Immature natural killer cell (primary cell): Measurements from ENCODE around the gene CDCA5. TPM values are rescaled to one million over a fixed set of nuclear protein-coding genes. Genes with fewer than 3 reads are reported as not detected.
A peak's percentile ranks its signal among the peaks of the same experiment; 100 is the strongest.

Experiments
- DNase-seq, 3 donors: peaks; one replicate each; pipeline ENCODE4 v3.0.0; 2022; ENCODE audit warnings: mixed read lengths in 1 of 3
- H3K27ac Mint-ChIP-seq, 6 donors: one replicate each; pipeline ENCODE4 v1.8.0; 2020; ENCODE audit warnings: mixed read lengths in 6 of 6, mild to moderate bottlenecking in 5 of 6, inconsistent platforms in 4 of 6, moderate library complexity in 3 of 6
- H3K27me3 Mint-ChIP-seq, 3 donors: one replicate each; pipeline ENCODE4 v1.8.0; 2020 to 2021; ENCODE audit warnings: low read depth in 3 of 3, mild to moderate bottlenecking in 3 of 3, mixed read lengths in 3 of 3, moderate library complexity in 3 of 3, inconsistent platforms in 1 of 3
- H3K36me3 Mint-ChIP-seq, 3 donors: one replicate each; pipeline ENCODE4 v1.8.0; 2020; ENCODE audit warnings: mixed read lengths in 3 of 3, inconsistent platforms in 2 of 3, mild to moderate bottlenecking in 2 of 3
- H3K4me1 Mint-ChIP-seq, 2 donors: one replicate each; pipeline ENCODE4 v1.8.0; 2020; ENCODE audit warnings: inconsistent platforms in 2 of 2, mild to moderate bottlenecking in 2 of 2, mixed read lengths in 2 of 2, moderate library complexity in 1 of 2
- H3K4me3 Mint-ChIP-seq, 5 donors: one replicate each; pipeline ENCODE4 v1.8.0; 2020; ENCODE audit warnings: mild to moderate bottlenecking in 5 of 5, mixed read lengths in 5 of 5, inconsistent platforms in 3 of 5, moderate library complexity in 3 of 5
- H3K9me3 Mint-ChIP-seq, 6 donors: one replicate each; pipeline ENCODE4 v1.8.0; 2020; ENCODE audit warnings: mild to moderate bottlenecking in 6 of 6, mixed read lengths in 6 of 6, inconsistent platforms in 4 of 6, moderate library complexity in 3 of 6
- polyA plus RNA-seq, 3 donors: library from polyadenylated mRNA; unstranded; fragments of 300-500 nt; fragmentation: Illumina TruSeq; gene quantifications; one replicate each; pipeline ENCODE4 v1.2.3, GENCODE V29; 2021

Gene CDCA5
- polyA plus RNA-seq, 3 donors from 2014 or later = 1.8 to 2.9 (median 2.4) TPM

GRCh38 chr11:65066315-65066714 lies 17.5 kb downstream of the CDCA5 start:
- H3K27ac Mint-ChIP-seq = no peak overlapping the region
- no peak for DNase-seq
- no peaks in the 10 kb centered on the region for H3K9me3 Mint-ChIP-seq
- H3K4me3 Mint-ChIP-seq = no peak overlapping the region
- H3K4me1 Mint-ChIP-seq = no peaks in the 10 kb centered on the region
- no peaks in the 10 kb centered on the region for H3K36me3 Mint-ChIP-seq
- peaks cover 0 to 2% (median 0%) of the 10 kb centered on the region in 3 donors for H3K27me3 Mint-ChIP-seq

GRCh38 chr11:65065851-65066250 lies 18.0 kb downstream of the CDCA5 start:
- H3K4me3 Mint-ChIP-seq = no peak overlapping the region
- no peaks in the 10 kb centered on the region for H3K36me3 Mint-ChIP-seq
- DNase-seq = no peak
- no peak overlapping the region for H3K27ac Mint-ChIP-seq
- H3K4me1 Mint-ChIP-seq = no peaks in the 10 kb centered on the region
- no peaks in the 10 kb centered on the region for H3K9me3 Mint-ChIP-seq
- peaks cover 0 to 2% (median 1%) of the 10 kb centered on the region in 3 donors for H3K27me3 Mint-ChIP-seq

DNA sequence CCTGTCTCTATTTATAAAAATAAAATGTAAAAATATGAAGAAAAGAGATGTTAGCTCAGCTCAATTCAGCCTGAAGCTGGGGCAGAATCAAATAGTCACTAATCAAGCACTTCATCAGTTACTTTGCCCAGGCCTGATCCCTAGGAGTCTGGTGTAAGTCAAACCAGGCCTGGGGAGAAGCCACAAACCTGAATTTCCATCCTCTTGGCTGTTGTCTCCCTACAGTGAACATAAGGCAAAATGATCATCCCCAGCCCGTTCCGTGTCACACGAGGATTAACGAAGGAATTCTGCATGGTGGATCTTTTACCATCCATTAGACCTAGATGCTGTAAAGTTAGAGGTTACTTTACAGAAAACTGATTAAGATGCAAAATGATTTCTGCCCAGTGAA lies 19.0 kb downstream of the CDCA5 start:
- DNase-seq = no peak
- Mint-ChIP-seq H3K4me3 (no peak overlapping the region), H3K27ac (no peak overlapping the region), H3K27me3 (peaks cover 0 to 2% (median 1%) of the 10 kb centered on the region in 3 donors), H3K36me3 (no peaks in the 10 kb centered on the region), H3K4me1 (no peaks in the 10 kb centered on the region), H3K9me3 (no peaks in the 10 kb centered on the region)

DNA sequence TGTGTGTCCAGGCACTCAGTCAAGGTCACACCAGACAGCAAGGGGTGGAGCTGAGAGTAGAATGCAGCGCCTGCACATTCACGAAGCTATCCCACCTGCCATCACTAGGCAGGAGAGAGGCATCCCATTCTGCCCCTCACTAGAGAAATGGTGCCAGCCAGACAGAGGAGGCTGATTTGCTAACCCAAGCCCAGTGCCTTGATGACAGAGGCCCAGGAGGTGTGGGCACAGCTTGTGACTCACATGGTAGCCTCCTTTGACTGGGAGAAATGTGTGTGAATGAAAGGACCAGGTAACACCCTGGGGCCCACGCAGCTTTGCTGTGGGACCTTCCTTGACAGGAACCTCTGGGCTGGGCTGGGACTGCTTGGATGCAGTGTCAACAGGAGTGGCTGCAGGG lies 20.3 kb downstream of the CDCA5 start:
- H3K27ac Mint-ChIP-seq = no peak overlapping the region
- H3K36me3 Mint-ChIP-seq = no peaks in the 10 kb centered on the region
- no peak for DNase-seq
- peaks cover 0 to 2% (median 1%) of the 10 kb centered on the region in 3 donors for H3K27me3 Mint-ChIP-seq
- H3K9me3 Mint-ChIP-seq = no peaks in the 10 kb centered on the region
- no peak overlapping the region for H3K4me3 Mint-ChIP-seq
- no peaks in the 10 kb centered on the region for H3K4me1 Mint-ChIP-seq

DNA sequence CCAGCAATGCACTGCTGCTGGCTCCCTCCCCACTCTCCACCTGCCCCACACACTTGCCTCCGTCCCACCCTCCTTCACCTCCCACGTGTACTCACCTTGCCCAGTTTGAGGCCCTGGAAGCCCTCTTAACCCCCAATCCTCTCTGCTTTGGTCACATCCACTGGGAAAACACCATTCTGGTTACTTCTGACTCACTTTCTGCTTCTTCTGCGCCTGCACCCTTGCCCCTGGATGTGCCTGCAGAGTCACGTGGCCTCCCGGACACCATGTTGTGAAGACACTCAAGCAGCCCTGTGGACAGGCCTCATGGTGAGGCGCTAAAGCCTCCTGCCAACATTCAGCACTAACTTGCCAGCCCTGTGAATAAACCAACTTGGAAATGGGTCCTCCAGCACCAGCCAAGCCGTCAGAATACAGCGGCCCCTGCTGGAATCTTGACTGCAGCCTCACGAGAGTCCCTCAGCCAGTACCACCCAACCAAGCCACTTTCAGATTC lies 22.9 kb downstream of the CDCA5 start:
- H3K36me3 Mint-ChIP-seq = no peaks in the 10 kb centered on the region
- no peak overlapping the region for H3K27ac Mint-ChIP-seq
- H3K4me3 Mint-ChIP-seq = no peak overlapping the region
- no peak for DNase-seq
- no peaks in the 10 kb centered on the region for H3K4me1 Mint-ChIP-seq
- no peaks in the 10 kb centered on the region for H3K9me3 Mint-ChIP-seq
- H3K27me3 Mint-ChIP-seq = peaks cover 0 to 2% (median 1%) of the 10 kb centered on the region in 3 donors

- H3K4me1 Mint-ChIP-seq = no peaks in the 10 kb centered on the region
- no peaks in the 10 kb centered on the region for H3K9me3 Mint-ChIP-seq
- peaks cover 0 to 2% (median 1%) of the 10 kb centered on the region in 3 donors for H3K27me3 Mint-ChIP-seq
- no peak overlapping the region for H3K27ac Mint-ChIP-seq
- DNase-seq = no peak
- H3K36me3 Mint-ChIP-seq = no peaks in the 10 kb centered on the region
- H3K4me3 Mint-ChIP-seq = no peak overlapping the region
These were observed 23.6 kb downstream of the CDCA5 start for GRCh38 chr11:65059959-65060824.

DNA sequence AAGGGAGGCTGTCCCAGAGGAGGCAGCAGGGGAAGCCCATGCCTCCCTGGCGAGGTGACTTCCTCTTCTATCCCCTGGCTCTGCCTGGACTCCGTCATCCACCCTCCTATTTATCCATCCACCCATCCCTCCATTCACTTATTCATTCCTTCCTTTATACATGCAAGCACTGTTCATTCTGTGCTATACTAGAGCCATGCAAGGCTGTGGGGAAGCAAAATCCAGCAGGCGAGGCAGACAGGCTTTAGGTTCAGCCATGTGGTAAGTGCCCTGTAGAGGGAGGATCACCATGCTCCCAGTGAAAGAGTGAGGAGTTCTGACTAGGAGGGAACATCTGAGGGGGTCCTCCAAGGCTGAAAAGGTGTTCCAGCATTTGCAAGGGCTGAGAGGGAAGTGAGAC lies 24.3 kb downstream of the CDCA5 start:
- H3K36me3 Mint-ChIP-seq = no peaks in the 10 kb centered on the region
- DNase-seq = no peak
- H3K27me3 Mint-ChIP-seq = peaks cover 0 to 2% (median 1%) of the 10 kb centered on the region in 3 donors
- no peak overlapping the region for H3K27ac Mint-ChIP-seq
- H3K4me3 Mint-ChIP-seq = no peak overlapping the region
- H3K9me3 Mint-ChIP-seq = no peaks in the 10 kb centered on the region
- no peaks in the 10 kb centered on the region for H3K4me1 Mint-ChIP-seq

DNA sequence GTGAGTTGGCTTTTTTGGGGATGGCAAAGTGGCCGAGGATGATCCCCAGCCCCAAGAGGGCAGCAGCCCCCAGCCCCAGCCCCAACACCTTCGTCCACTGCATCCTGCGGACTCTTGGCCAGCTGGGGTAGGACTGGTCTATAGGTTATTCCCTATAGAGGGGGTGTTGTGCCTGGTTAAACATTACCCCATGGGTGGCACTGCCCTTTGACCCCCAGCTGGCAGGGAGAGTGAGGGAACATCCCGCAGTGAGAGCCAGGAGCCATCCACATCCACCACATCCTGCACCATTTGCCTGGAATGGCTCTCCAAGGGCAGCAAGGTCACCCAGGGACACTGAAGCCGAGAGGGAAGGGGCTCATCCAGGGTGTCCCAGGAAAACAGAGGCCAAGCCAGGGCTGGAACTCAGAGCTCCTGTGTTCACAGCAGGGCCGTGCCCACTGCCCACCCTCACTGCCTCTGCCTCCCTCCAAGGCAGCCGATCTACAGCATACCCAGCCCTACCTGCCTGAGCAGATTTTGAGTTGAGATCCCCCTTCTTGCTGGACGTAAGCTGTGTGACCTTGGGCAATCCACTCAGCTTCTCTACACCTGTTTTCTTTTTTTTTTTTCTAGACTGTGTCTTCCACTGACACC lies 25.3 kb downstream of the CDCA5 start, which contains the start of gene NAALADL1:
NAALADL1 (minus strand) TSS at position 135 of the 636 bp plus-strand sequence; CDS start at position 103, 32 bp downstream.
- Mint-ChIP-seq H3K9me3 (no peaks in the 10 kb centered on the region), H3K27ac (no peak within 1 kb of the TSS), H3K4me3 (no peak within 1 kb of the TSS), H3K27me3 (peaks cover 1 to 5% (median 4%) of the 10 kb centered on the region in 3 donors), H3K36me3 (no peaks in the 10 kb centered on the region), H3K4me1 (no peaks in the 10 kb centered on the region)
- DNase-seq = no peak

DNA sequence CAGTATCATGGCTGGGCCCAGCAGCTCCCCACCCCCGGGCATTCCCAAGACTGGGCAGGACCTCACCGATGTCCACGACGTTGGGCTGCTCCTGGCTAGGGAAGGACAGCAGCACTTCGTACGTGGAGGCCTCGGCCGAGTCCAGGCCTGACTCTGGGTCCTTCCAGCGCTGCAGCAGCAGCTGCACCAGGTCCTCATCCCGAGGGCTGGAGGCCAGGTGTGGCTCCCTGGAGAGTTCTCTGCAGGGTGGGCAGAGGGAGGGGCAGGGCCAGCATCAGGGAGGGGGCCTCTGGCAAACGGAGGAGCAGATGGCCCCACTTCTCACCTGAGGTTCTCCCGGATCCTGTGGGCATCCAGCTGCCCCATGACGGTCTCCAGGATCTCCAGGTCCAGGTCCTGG lies 25.8 kb downstream of the CDCA5 start:
- no peak overlapping the region for H3K27ac Mint-ChIP-seq
- DNase-seq = no peak

DNA sequence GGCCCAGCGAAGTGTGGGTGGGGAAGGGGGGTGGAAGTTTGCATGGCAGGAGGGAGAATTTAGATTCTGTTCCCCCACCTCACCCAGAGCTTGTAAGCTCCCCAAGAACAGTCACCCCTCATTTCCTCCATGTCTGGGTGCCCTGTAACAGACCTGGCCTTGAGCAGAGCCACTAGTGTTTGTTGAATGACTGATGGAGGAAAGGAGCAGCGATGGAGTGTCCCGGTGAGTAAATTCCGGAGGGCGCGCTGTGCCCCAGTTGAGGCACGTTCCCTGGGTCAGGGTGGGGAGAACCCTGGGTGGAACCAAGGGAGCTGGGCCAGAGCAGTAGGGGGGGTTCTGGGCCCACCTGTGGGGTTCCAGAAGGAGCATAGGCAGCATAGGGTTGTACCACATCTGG lies 26.3 kb downstream of the CDCA5 start:
- H3K36me3 Mint-ChIP-seq = no peaks in the 10 kb centered on the region
- H3K9me3 Mint-ChIP-seq = no peaks in the 10 kb centered on the region
- no peak overlapping the region for H3K27ac Mint-ChIP-seq
- H3K4me3 Mint-ChIP-seq = no peak overlapping the region
- H3K4me1 Mint-ChIP-seq = no peaks in the 10 kb centered on the region
- no peak for DNase-seq
- H3K27me3 Mint-ChIP-seq = peaks cover 1 to 4% (median 3%) of the 10 kb centered on the region in 3 donors

More for the DNA sequence above, 25.8 kb downstream of the CDCA5 start:
- H3K4me3 Mint-ChIP-seq = no peak overlapping the region
- no peaks in the 10 kb centered on the region for H3K9me3 Mint-ChIP-seq
- no peaks in the 10 kb centered on the region for H3K36me3 Mint-ChIP-seq
- H3K27me3 Mint-ChIP-seq = peaks cover 1 to 5% (median 4%) of the 10 kb centered on the region in 3 donors
- H3K4me1 Mint-ChIP-seq = no peaks in the 10 kb centered on the region

- Mint-ChIP-seq H3K9me3 (no peaks in the 10 kb centered on the region), H3K4me1 (no peaks in the 10 kb centered on the region), H3K27ac (no peak overlapping the region), H3K36me3 (no peaks in the 10 kb centered on the region), H3K27me3 (peaks cover 1 to 4% (median 3%) of the 10 kb centered on the region in 3 donors), H3K4me3 (no peak overlapping the region)
- DNase-seq = no peak
These were observed 26.8 kb downstream of the CDCA5 start for GRCh38 chr11:65056999-65057398.

GRCh38 chr11:65055538-65055937 lies 28.3 kb downstream of the CDCA5 start:
- H3K9me3 Mint-ChIP-seq = no peaks in the 10 kb centered on the region
- no peak overlapping the region for H3K4me3 Mint-ChIP-seq
- no peaks in the 10 kb centered on the region for H3K36me3 Mint-ChIP-seq
- no peak for DNase-seq
- no peak overlapping the region for H3K27ac Mint-ChIP-seq
- H3K27me3 Mint-ChIP-seq = peaks cover 0 to 4% (median 3%) of the 10 kb centered on the region in 3 donors
- H3K4me1 Mint-ChIP-seq = no peaks in the 10 kb centered on the region

GRCh38 chr11:65053827-65054508 lies 29.9 kb downstream of the CDCA5 start:
- Mint-ChIP-seq H3K27ac (peak overlapping the region in 2 of 6 donors; percentile 30 to 73), H3K4me1 (no peaks in the 10 kb centered on the region), H3K36me3 (no peaks in the 10 kb centered on the region), H3K9me3 (no peaks in the 10 kb centered on the region), H3K4me3 (no peak overlapping the region), H3K27me3 (peaks cover 0 to 4% (median 3%) of the 10 kb centered on the region in 3 donors)
- no peak for DNase-seq
